Measurements from ENCODE around the gene AMPH.

GRCh38 chr7:38409531-38409930 is 221.6 kb downstream of the AMPH start:
- no peak for TF ChIP-seq CTCF (IDR thresholded peaks at IDR 0.05; ENCODE audit: insufficient read depth, low read length, poor library complexity, severe bottlenecking)
- no peak for TF ChIP-seq EZH2phosphoT487 (conservative IDR thresholded peaks at IDR 0.05; ENCODE audit: low read length)

All from SU-DHL-6 (cell line).